ENCODE data around the gene EIF2S3B.

Gene EIF2S3B

GRCh38 chr12:10554756-10555481 lies 49.2 kb downstream of the EIF2S3B start:
- FAIRE-seq = no peak

GRCh38 chr12:10557329-10557728 lies 51.6 kb downstream of the EIF2S3B start:
- FAIRE-seq = no peak

GRCh38 chr12:10557766-10558165 lies 52.1 kb downstream of the EIF2S3B start:
- FAIRE-seq = no peak
